Activated CD4-positive, alpha-beta T cell treated with anti-CD3 and anti-CD28 coated beads, Interleukin-2, amount 10 ng/mL, durations not matched to agents 7 days and 5 days (primary cell): ENCODE results near the gene OPRL1. TPM values are rescaled to one million over a fixed set of nuclear protein-coding genes. Genes with fewer than 3 reads are reported as not detected.

Experiments
- CTCF ChIA-PET: fragments of 350-600 bp; sonication (Branson Sonifier 250); formaldehyde crosslinking; loops from one replicate; lab custom pipeline; 2021; ENCODE audit warnings: antibody characterized with exemption; lab: Charles Lee
- POLR2A ChIA-PET: fragments of 350-600 bp; sonication (Branson Sonifier 250); formaldehyde crosslinking; loops from one replicate; lab custom pipeline; 2021; ENCODE audit warnings: antibody characterized with exemption; lab: Charles Lee
- DNase-seq: peaks from one replicate; pipeline ENCODE4 v3.0.0-alpha.2; 2020
- H3K27ac Mint-ChIP-seq: one replicate; pipeline ENCODE4 v1.8.0; 2021; ENCODE audit warnings: mild to moderate bottlenecking, moderate library complexity, mixed read lengths
- H3K27me3 Mint-ChIP-seq: one replicate; pipeline ENCODE4 v1.8.0; 2021; ENCODE audit warnings: mixed read lengths
- H3K36me3 Mint-ChIP-seq: one replicate; pipeline ENCODE4 v1.8.0; 2021; ENCODE audit warnings: low read depth, mixed read lengths
- H3K4me1 Mint-ChIP-seq: one replicate; pipeline ENCODE4 v1.8.0; 2021; ENCODE audit warnings: mixed read lengths
- H3K4me3 Mint-ChIP-seq: one replicate; pipeline ENCODE4 v1.8.0; 2021; ENCODE audit warnings: mild to moderate bottlenecking, moderate library complexity, mixed read lengths
- H3K9me3 Mint-ChIP-seq: one replicate; pipeline ENCODE4 v1.8.0; 2021; ENCODE audit warnings: mixed read lengths
- total RNA-seq, 2 experiments: library from RNA; stranded (reverse); gene quantifications; one replicate each; pipeline ENCODE4 v1.2.3, GENCODE V29; 2021

Gene OPRL1
- total RNA-seq, 2 experiments from 2014 or later: 1.6 TPM

- Mint-ChIP-seq H3K36me3 (no peaks in the 10 kb centered on the region), H3K27ac (peak overlapping the region; percentile 62)
- POLR2A ChIA-PET: no interaction called here
These were observed 26.7 kb upstream of the OPRL1 start for GRCh38 chr20:64052987-64053840.

GRCh38 chr20:64053841-64054661, 25.8 kb upstream of the OPRL1 start:
- no peak for DNase-seq
- Mint-ChIP-seq H3K27ac (peak overlapping the region; percentile 62), H3K9me3 (no peaks in the 10 kb centered on the region), H3K36me3 (no peaks in the 10 kb centered on the region), H3K27me3 (peaks cover 17% of the 10 kb centered on the region), H3K4me1 (peaks cover 43% of the 10 kb centered on the region), H3K4me3 (no peak overlapping the region)
- CTCF ChIA-PET: interaction anchor here (0.7 to 11.2 kb wide), 5 partner anchors 10 to 206 kb away, joined by 3 to 79 read pairs (median 7); partner anchors contain the start of gene PRPF6
- POLR2A ChIA-PET: no interaction called here

More at GRCh38 chr20:64052987-64053840, 26.7 kb upstream of the OPRL1 start:
- Mint-ChIP-seq H3K4me1 (peaks cover 38% of the 10 kb centered on the region), H3K9me3 (no peaks in the 10 kb centered on the region), H3K27me3 (peaks cover 18% of the 10 kb centered on the region), H3K4me3 (no peak overlapping the region)
- CTCF ChIA-PET: interaction anchor here (0.8 to 11.2 kb wide), 7 partner anchors 9 to 85 kb away, joined by 3 to 79 read pairs (median 4); partner anchors contain the start of gene PRPF6
- no peak for DNase-seq

- no peak overlapping the region for H3K4me3 Mint-ChIP-seq
- H3K9me3 Mint-ChIP-seq: no peaks in the 10 kb centered on the region
- H3K36me3 Mint-ChIP-seq: no peaks in the 10 kb centered on the region
- peak overlapping the region; percentile 72 for H3K27ac Mint-ChIP-seq
- peaks cover 13% of the 10 kb centered on the region for H3K27me3 Mint-ChIP-seq
- H3K4me1 Mint-ChIP-seq: peaks cover 47% of the 10 kb centered on the region
- ChIA-PET POLR2A (no interaction called here), CTCF (interaction anchor here (11.2 kb wide), 1 partner anchor 15 kb away, joined by 79 read pairs; no protein-coding TSS in a partner anchor)
- DNase-seq: no peak
These were observed 24.4 kb upstream of the OPRL1 start for GRCh38 chr20:64055396-64055892.

- peaks cover 47% of the 10 kb centered on the region for H3K4me1 Mint-ChIP-seq
- POLR2A ChIA-PET: no interaction called here
- CTCF ChIA-PET: interaction anchor here (0.6 to 11.2 kb wide), 5 partner anchors 12 to 357 kb away, joined by 3 to 79 read pairs (median 4); partner anchors contain the start of genes PRPF6 and SAMD10
- H3K4me3 Mint-ChIP-seq: no peak overlapping the region
- no peaks in the 10 kb centered on the region for H3K9me3 Mint-ChIP-seq
- DNase-seq: no peak
- H3K27ac Mint-ChIP-seq: no peak overlapping the region
- no peaks in the 10 kb centered on the region for H3K36me3 Mint-ChIP-seq
- H3K27me3 Mint-ChIP-seq: peaks cover 7% of the 10 kb centered on the region
These were observed 23.8 kb upstream of the OPRL1 start for GRCh38 chr20:64055893-64056638.

GRCh38 chr20:64056639-64056888, 23.3 kb upstream of the OPRL1 start:
- no peak for DNase-seq
- POLR2A ChIA-PET: no interaction called here
- peaks cover 4% of the 10 kb centered on the region for H3K27me3 Mint-ChIP-seq
- CTCF ChIA-PET: interaction anchor here (1.0 to 11.2 kb wide), 5 partner anchors 10 to 358 kb away, joined by 3 to 79 read pairs (median 4); partner anchors contain the start of genes PRPF6 and SAMD10
- peaks cover 47% of the 10 kb centered on the region for H3K4me1 Mint-ChIP-seq
- no peaks in the 10 kb centered on the region for H3K36me3 Mint-ChIP-seq
- H3K4me3 Mint-ChIP-seq: no peak overlapping the region
- peak overlapping the region; percentile 91 for H3K27ac Mint-ChIP-seq
- no peaks in the 10 kb centered on the region for H3K9me3 Mint-ChIP-seq

GRCh38 chr20:64056889-64057627, 22.8 kb upstream of the OPRL1 start:
- Mint-ChIP-seq H3K4me1 (peaks cover 50% of the 10 kb centered on the region), H3K27me3 (no peaks in the 10 kb centered on the region), H3K4me3 (peak overlapping the region; percentile 76), H3K36me3 (no peaks in the 10 kb centered on the region), H3K27ac (peak overlapping the region; percentile 91), H3K9me3 (no peaks in the 10 kb centered on the region)
- ChIA-PET CTCF (interaction anchor here (0.6 to 11.2 kb wide), 17 partner anchors 9 to 536 kb away, joined by 3 to 79 read pairs (median 3); partner anchors contain the start of genes C20orf204, LIME1, PPDPF and PRPF6), POLR2A (interaction anchor here (0.6 to 1.5 kb wide), 2 partner anchors 19 to 155 kb away, joined by 4 to 5 read pairs; no protein-coding TSS in a partner anchor)
- peak; percentile 60 for DNase-seq

- H3K27me3 Mint-ChIP-seq: no peaks in the 10 kb centered on the region
- H3K4me3 Mint-ChIP-seq: peak overlapping the region; percentile 76
- peaks cover 54% of the 10 kb centered on the region for H3K4me1 Mint-ChIP-seq
- no peaks in the 10 kb centered on the region for H3K36me3 Mint-ChIP-seq
- H3K27ac Mint-ChIP-seq: peak overlapping the region; percentile 91
- DNase-seq: peak; percentile 86
- POLR2A ChIA-PET: interaction anchor here (0.6 to 1.5 kb wide), 2 partner anchors 20 to 155 kb away, joined by 4 to 5 read pairs; no protein-coding TSS in a partner anchor
- CTCF ChIA-PET: interaction anchor here (0.7 to 11.2 kb wide), 17 partner anchors 8 to 537 kb away, joined by 3 to 79 read pairs (median 3); partner anchors contain the start of genes C20orf204, LIME1, PPDPF and PRPF6
- no peaks in the 10 kb centered on the region for H3K9me3 Mint-ChIP-seq
These were observed 22.0 kb upstream of the OPRL1 start for GRCh38 chr20:64057628-64058498.

GRCh38 chr20:64058536-64058935, 21.3 kb upstream of the OPRL1 start:
- no peaks in the 10 kb centered on the region for H3K9me3 Mint-ChIP-seq
- H3K36me3 Mint-ChIP-seq: no peaks in the 10 kb centered on the region
- peaks cover 50% of the 10 kb centered on the region for H3K4me1 Mint-ChIP-seq
- peak overlapping the region; percentile 46 for H3K27ac Mint-ChIP-seq
- DNase-seq: no peak
- POLR2A ChIA-PET: interaction anchor here (1.5 kb wide), 1 partner anchor 20 kb away, joined by 4 read pairs; no protein-coding TSS in a partner anchor
- CTCF ChIA-PET: interaction anchor here (1.8 to 11.2 kb wide), 3 partner anchors 10 to 78 kb away, joined by 5 to 79 read pairs (median 11); partner anchors contain the start of genes PRPF6 and SAMD10
- peak overlapping the region; percentile 76 for H3K4me3 Mint-ChIP-seq
- no peaks in the 10 kb centered on the region for H3K27me3 Mint-ChIP-seq

- Mint-ChIP-seq H3K27ac (peak overlapping the region; percentile 60), H3K36me3 (no peaks in the 10 kb centered on the region), H3K9me3 (no peaks in the 10 kb centered on the region), H3K4me3 (peak overlapping the region; percentile 22), H3K4me1 (peaks cover 64% of the 10 kb centered on the region), H3K27me3 (no peaks in the 10 kb centered on the region)
- POLR2A ChIA-PET: no interaction called here
- CTCF ChIA-PET: interaction anchor here (1.0 to 2.7 kb wide), 4 partner anchors 10 to 224 kb away, joined by 3 to 15 read pairs (median 4); no protein-coding TSS in a partner anchor
- DNase-seq: no peak
These were observed 17.6 kb upstream of the OPRL1 start for GRCh38 chr20:64062276-64062595.

GRCh38 chr20:64062596-64063388, 17.1 kb upstream of the OPRL1 start, which contains the start of gene TCEA2:
Gene TCEA2 (plus strand): TSS chr20:64063198. CDS start chr20:64063313, 115 bp downstream.
- Mint-ChIP-seq H3K4me1 (peaks cover 64% of the 10 kb centered on the region), H3K9me3 (no peaks in the 10 kb centered on the region), H3K4me3 (peak within 1 kb of the TSS; percentile 92), H3K36me3 (no peaks in the 10 kb centered on the region), H3K27ac (peak within 1 kb of the TSS; percentile 91), H3K27me3 (no peaks in the 10 kb centered on the region)
- ChIA-PET CTCF (interaction anchor here (0.6 to 2.7 kb wide), 5 partner anchors 10 to 223 kb away, joined by 3 to 15 read pairs (median 3); no protein-coding TSS in a partner anchor), POLR2A (no interaction called here)
- peak; percentile 96 for DNase-seq
